Spinal cord (tissue), 10 donors: ENCODE measurements around the gene MEF2A. TPM values are rescaled to one million over a fixed set of nuclear protein-coding genes. Genes with fewer than 3 reads are reported as not detected.

ENCODE experiments used
- DNase-seq, 6 donors: peaks; one replicate each; pipeline versions ENCODE4 v3.0.0 to v3.0.0-alpha.2; 2013 to 2015; ENCODE audit warnings: low spot score in 6 of 6, low read depth in 4 of 6
- H3K27ac ChIP-seq: one replicate; pipeline ENCODE4 v1.5.1; 2013; ENCODE audit warnings: low read depth, low read length, control low read depth
- H3K27me3 ChIP-seq: one replicate; pipeline ENCODE4 v1.6.1; 2013; ENCODE audit warnings: low read length; ENCODE audit not compliant: control insufficient read depth, insufficient read depth
- H3K36me3 ChIP-seq: one replicate; pipeline ENCODE4 v1.6.1; 2013; ENCODE audit warnings: low read length; ENCODE audit not compliant: control insufficient read depth, insufficient read depth
- H3K4me1 ChIP-seq: one replicate; pipeline ENCODE4 v1.6.1; 2013; ENCODE audit warnings: low read length; ENCODE audit not compliant: control insufficient read depth, insufficient read depth
- H3K4me3 ChIP-seq: one replicate; pipeline ENCODE4 v1.5.1; 2013; ENCODE audit warnings: low read depth, low read length, control low read depth
- H3K9me3 ChIP-seq: one replicate; pipeline ENCODE4 v1.6.1; 2013; ENCODE audit warnings: low read length; ENCODE audit not compliant: control insufficient read depth, insufficient read depth
- WGBS: methylation state at CpG from one replicate; pipeline ENCODE4 v1.1.5; 2013; ENCODE audit warnings: missing lambda C conversion rate; ENCODE audit not compliant: insufficient coverage; 5-methylcytosine and 5-hydroxymethylcytosine counted together
- polyA plus RNA-seq, 2 donors: library from polyadenylated mRNA; unstranded; fragments of 120-200 nt; gene quantifications; one replicate each; pipeline ENCODE4 v1.2.1, GENCODE V29; 2013; ENCODE audit not compliant: insufficient read length in 2 of 2
- total RNA-seq, 2 donors: library from RNA; depleted of rRNA in 1 of 2; stranded (reverse); fragments of 120-200 nt in 1 of 2; fragments of >200 nt in 1 of 2; gene quantifications; one replicate each; pipeline versions ENCODE4 v1.2.3 to v1.2.4, GENCODE V29; 2013 to 2014
- donor health status: healthy.

MEF2A gene
- total and polyA plus RNA-seq, 4 donors = 28.8 to 53.1 (median 38.7) TPM

DNA sequence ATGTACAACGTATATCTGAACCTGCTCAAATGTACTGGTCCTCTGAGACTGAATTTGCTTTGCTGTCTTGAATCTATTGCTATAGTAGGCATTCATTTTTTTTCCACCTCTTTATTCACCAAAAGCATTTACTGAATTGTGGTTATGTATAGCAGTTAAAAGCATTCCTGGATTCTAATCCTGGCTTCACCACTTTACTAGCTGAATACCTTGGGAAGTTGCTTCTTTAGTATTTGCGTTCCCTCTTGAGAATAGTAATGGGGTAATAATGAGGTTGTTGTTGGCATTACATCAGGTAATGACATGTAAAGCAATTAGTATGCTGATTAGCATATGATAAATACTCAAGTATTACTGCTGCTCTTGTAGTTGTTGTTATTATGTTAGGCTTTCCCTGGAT lies 29.1 kb downstream of the MEF2A start:
- DNase-seq = peak in 1 of 6 donors; percentile 46
- peaks cover 1% of the 10 kb centered on the region for H3K9me3 ChIP-seq
- H3K27ac ChIP-seq = no peak overlapping the region
- H3K4me3 ChIP-seq = no peak overlapping the region
- H3K4me1 ChIP-seq = no peaks in the 10 kb centered on the region
- H3K36me3 ChIP-seq = no peaks in the 10 kb centered on the region
- WGBS = no CpG with 5 or more reads among the region's 2 CpGs
- no peaks in the 10 kb centered on the region for H3K27me3 ChIP-seq

- WGBS = no CpG with 5 or more reads among the region's 3 CpGs
These were observed 32.5 kb downstream of the MEF2A start for GRCh38 chr15:99598296-99598695.

GRCh38 chr15:99603828-99604227 lies 38.0 kb downstream of the MEF2A start:
- no peak for DNase-seq
- Histone ChIP-seq H3K27me3 (no peaks in the 10 kb centered on the region), H3K4me1 (no peaks in the 10 kb centered on the region), H3K4me3 (no peak overlapping the region), H3K36me3 (no peaks in the 10 kb centered on the region), H3K9me3 (no peaks in the 10 kb centered on the region), H3K27ac (no peak overlapping the region)
- WGBS = no CpG with 5 or more reads among the region's 1 CpG

More at GRCh38 chr15:99598296-99598695, 32.5 kb downstream of the MEF2A start:
- H3K9me3 ChIP-seq = peaks cover 1% of the 10 kb centered on the region
- no peaks in the 10 kb centered on the region for H3K36me3 ChIP-seq
- no peaks in the 10 kb centered on the region for H3K4me1 ChIP-seq
- no peaks in the 10 kb centered on the region for H3K27me3 ChIP-seq
- no peak overlapping the region for H3K27ac ChIP-seq
- H3K4me3 ChIP-seq = no peak overlapping the region
- DNase-seq = no peak

DNA sequence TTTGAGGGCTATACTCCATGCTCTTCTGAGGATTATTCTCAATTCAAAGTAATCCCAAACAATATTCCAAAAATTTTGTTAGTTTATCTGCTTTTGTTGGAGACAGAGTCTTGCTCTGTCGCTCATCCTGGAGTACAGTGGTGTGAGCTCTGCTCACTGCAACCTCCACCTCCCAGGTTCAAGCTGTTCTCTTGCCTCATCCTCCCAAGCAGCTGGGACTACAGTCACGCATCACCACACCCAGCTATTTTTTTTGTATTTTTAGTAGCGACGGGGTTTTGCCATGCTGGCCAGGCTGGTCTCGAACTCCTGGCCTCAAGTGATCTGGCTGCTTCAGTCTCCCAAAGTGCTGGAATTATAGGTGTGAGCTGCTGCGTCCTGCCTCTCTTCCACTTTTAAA lies 39.1 kb downstream of the MEF2A start:
- no peak for DNase-seq

GRCh38 chr15:99605490-99605931 lies 39.7 kb downstream of the MEF2A start:
- Histone ChIP-seq H3K4me1 (no peaks in the 10 kb centered on the region), H3K9me3 (no peaks in the 10 kb centered on the region), H3K27ac (no peak overlapping the region), H3K27me3 (no peaks in the 10 kb centered on the region), H3K4me3 (no peak overlapping the region), H3K36me3 (no peaks in the 10 kb centered on the region)
- no peak for DNase-seq
- no CpG with 5 or more reads among the region's 6 CpGs for WGBS

More for the DNA sequence above, 39.1 kb downstream of the MEF2A start:
- no peak overlapping the region for H3K27ac ChIP-seq
- no peaks in the 10 kb centered on the region for H3K9me3 ChIP-seq
- no peaks in the 10 kb centered on the region for H3K4me1 ChIP-seq
- no peaks in the 10 kb centered on the region for H3K36me3 ChIP-seq
- 100% methylated on average over 1 of the region's 6 CpGs for WGBS
- H3K27me3 ChIP-seq = no peaks in the 10 kb centered on the region
- no peak overlapping the region for H3K4me3 ChIP-seq

GRCh38 chr15:99605990-99606389 lies 40.2 kb downstream of the MEF2A start:
- no peaks in the 10 kb centered on the region for H3K27me3 ChIP-seq
- WGBS = no CpG with 5 or more reads among the region's 5 CpGs
- DNase-seq = no peak
- no peaks in the 10 kb centered on the region for H3K4me1 ChIP-seq
- H3K36me3 ChIP-seq = no peaks in the 10 kb centered on the region
- H3K4me3 ChIP-seq = no peak overlapping the region
- no peak overlapping the region for H3K27ac ChIP-seq
- no peaks in the 10 kb centered on the region for H3K9me3 ChIP-seq

DNA sequence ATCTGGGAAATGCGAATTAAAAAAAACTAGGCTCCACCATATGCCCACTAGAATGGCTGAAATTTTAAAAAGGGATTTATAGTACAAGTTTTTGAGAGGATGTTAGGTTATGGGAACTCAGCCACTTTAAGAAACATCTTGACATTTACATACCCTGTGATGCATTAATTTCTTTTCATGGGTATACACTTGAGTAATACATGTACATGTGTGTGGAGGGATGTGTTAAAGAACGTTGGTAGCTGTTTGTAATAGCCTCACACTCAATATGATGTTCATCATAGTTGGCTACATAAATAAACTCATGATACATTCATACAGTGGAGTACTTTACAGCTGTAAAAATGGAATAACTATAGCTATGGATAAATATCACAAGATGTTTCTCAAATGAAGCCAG lies 40.9 kb downstream of the MEF2A start:
- DNase-seq = no peak
- H3K4me3 ChIP-seq = no peak overlapping the region
- H3K36me3 ChIP-seq = no peaks in the 10 kb centered on the region
- WGBS = no CpG with 5 or more reads among the region's 2 CpGs
- no peaks in the 10 kb centered on the region for H3K4me1 ChIP-seq
- no peaks in the 10 kb centered on the region for H3K27me3 ChIP-seq
- H3K9me3 ChIP-seq = no peaks in the 10 kb centered on the region
- no peak overlapping the region for H3K27ac ChIP-seq

- no peaks in the 10 kb centered on the region for H3K36me3 ChIP-seq
- H3K27ac ChIP-seq = no peak overlapping the region
- H3K9me3 ChIP-seq = no peaks in the 10 kb centered on the region
- H3K27me3 ChIP-seq = no peaks in the 10 kb centered on the region
- H3K4me1 ChIP-seq = no peaks in the 10 kb centered on the region
- DNase-seq = no peak
- 78% methylated on average over 1 of the region's 3 CpGs for WGBS
- H3K4me3 ChIP-seq = no peak overlapping the region
These were observed 47.7 kb downstream of the MEF2A start for GRCh38 chr15:99613481-99613880.

DNA sequence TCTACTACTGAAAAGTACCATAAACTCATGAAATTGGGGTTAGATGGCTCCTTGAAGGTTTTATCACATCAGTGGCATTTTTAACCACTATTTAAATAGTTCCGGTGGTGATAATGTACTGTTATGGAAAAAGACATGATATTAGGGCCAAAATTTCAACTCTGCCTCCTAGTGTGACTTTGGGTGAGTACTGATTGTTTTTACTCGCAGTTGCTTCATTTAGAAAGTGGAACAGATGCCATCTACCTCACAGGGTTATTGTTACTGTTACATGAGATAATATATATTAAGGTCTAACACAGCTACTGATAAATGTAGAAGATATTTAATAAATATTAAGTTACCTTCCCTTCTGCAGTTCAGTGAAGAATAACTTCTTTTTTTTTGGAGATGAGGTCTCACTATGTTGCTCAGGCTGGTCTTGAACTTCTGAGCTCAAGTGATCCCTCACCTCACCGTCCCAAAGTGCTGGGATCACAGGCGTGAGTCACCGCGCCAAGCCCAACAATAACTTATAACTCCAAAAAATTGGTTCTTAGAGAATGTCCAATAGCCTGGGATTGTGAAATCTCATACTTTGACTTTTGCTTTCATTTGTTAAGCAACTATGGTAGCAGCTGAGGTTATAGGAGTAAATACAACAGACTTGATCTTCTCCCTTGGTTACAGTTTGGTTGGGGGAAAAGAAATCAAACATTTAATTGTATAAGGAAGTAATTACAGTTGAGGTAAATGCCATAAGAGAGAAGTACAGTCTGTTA lies 48.3 kb downstream of the MEF2A start:
- Histone ChIP-seq H3K4me3 (no peak overlapping the region), H3K27ac (no peak overlapping the region), H3K4me1 (no peaks in the 10 kb centered on the region), H3K27me3 (no peaks in the 10 kb centered on the region), H3K9me3 (no peaks in the 10 kb centered on the region), H3K36me3 (no peaks in the 10 kb centered on the region)
- no CpG with 5 or more reads among the region's 6 CpGs for WGBS
- DNase-seq = no peak

- no peak overlapping the region for H3K27ac ChIP-seq
- 67% methylated on average over 1 of the region's 1 CpG for WGBS
These were observed 49.0 kb downstream of the MEF2A start for GRCh38 chr15:99614749-99615288.

More at GRCh38 chr15:99614749-99615288, 49.0 kb downstream of the MEF2A start:
- H3K4me1 ChIP-seq = no peaks in the 10 kb centered on the region
- no peaks in the 10 kb centered on the region for H3K36me3 ChIP-seq
- H3K9me3 ChIP-seq = no peaks in the 10 kb centered on the region
- DNase-seq = peak in 1 of 6 donors; percentile 20
- H3K4me3 ChIP-seq = no peak overlapping the region
- H3K27me3 ChIP-seq = no peaks in the 10 kb centered on the region
